Measurements from ENCODE around the gene RHOD.

GRCh38 chr11:67117672-67118180 is 61.1 kb downstream of the RHOD start:
- TF ChIP-seq CTCF (IDR thresholded peaks at IDR 0.05; ENCODE audit: insufficient read depth, low read length, poor library complexity, severe bottlenecking) = no peak
- no peak for TF ChIP-seq EZH2phosphoT487 (conservative IDR thresholded peaks at IDR 0.05; ENCODE audit: low read length)

Data from SU-DHL-6 (cell line).